ENCODE measurements around the gene SPATA12. TPM values are rescaled to one million over a fixed set of nuclear protein-coding genes. Genes with fewer than 3 reads are reported as not detected.

SPATA12 gene
- total and polyA plus RNA-seq, 2 experiments from 2014 or later = 0.10 to 0.65 TPM

DNA sequence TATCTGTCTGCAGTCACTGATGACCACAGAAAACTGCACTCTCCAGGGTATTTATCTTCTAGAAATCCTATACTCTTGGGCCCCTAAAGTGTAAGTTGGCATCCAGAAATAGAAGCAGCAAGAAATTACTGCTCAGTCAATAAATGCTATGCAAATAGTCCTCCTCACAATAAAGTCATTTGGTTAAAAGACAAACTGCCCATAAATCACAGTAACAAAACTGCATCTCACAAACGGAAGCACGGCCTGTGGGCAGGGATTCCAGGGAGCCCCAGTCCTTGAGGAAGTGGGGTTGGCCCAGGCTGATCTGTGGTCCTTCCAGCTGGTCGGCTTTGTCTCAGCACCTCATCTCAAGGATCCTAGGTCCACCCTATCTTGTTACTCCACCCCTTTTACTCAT is 29.7 kb upstream of the SPATA12 start:
- Mint-ChIP-seq H3K36me3 (ENCODE audit: low read depth) (peaks cover 4% of the 10 kb centered on the region), H3K27me3 (ENCODE audit: insufficient read depth, low read depth, poor library complexity) (no peaks in the 10 kb centered on the region), H3K4me1 (no peaks in the 10 kb centered on the region), H3K9me3 (no peaks in the 10 kb centered on the region), H3K4me3 (no peak overlapping the region), H3K27ac (no peak overlapping the region)
- H3K27ac ChIP-seq (ENCODE audit: low read depth) = no peak overlapping the region
- no peaks in the 10 kb centered on the region for H3K36me3 ChIP-seq (ENCODE audit: insufficient read depth)
- ATAC-seq = no peak
- TF ChIP-seq STAT1 (IDR thresholded peaks at IDR 0.05; ENCODE audit: unreplicated experiment) (no peak), JUNB (IDR thresholded peaks at IDR 0.05; ENCODE audit: unreplicated experiment) (no peak), CREB1 (CRISPR knock-in tag; IDR thresholded peaks at IDR 0.05; ENCODE audit: low read depth) (no peak), EZH2 (IDR thresholded peaks at IDR 0.05; ENCODE audit: low read depth, unreplicated experiment) (no peak), EZH2phosphoT487 (IDR thresholded peaks at IDR 0.05; ENCODE audit: unreplicated experiment) (no peak), ZNF331 (CRISPR knock-in tag; IDR thresholded peaks at IDR 0.05; ENCODE audit: low read depth) (no peak), NANOG (IDR thresholded peaks at IDR 0.05; ENCODE audit: borderline replicate concordance) (no peak), POLR2AphosphoS5 (IDR thresholded peaks at IDR 0.05; ENCODE audit: low read depth) (no peak), ZNF114 (CRISPR knock-in tag; IDR thresholded peaks at IDR 0.05) (no peak)
- TF ChIP-seq, protein P1, sequence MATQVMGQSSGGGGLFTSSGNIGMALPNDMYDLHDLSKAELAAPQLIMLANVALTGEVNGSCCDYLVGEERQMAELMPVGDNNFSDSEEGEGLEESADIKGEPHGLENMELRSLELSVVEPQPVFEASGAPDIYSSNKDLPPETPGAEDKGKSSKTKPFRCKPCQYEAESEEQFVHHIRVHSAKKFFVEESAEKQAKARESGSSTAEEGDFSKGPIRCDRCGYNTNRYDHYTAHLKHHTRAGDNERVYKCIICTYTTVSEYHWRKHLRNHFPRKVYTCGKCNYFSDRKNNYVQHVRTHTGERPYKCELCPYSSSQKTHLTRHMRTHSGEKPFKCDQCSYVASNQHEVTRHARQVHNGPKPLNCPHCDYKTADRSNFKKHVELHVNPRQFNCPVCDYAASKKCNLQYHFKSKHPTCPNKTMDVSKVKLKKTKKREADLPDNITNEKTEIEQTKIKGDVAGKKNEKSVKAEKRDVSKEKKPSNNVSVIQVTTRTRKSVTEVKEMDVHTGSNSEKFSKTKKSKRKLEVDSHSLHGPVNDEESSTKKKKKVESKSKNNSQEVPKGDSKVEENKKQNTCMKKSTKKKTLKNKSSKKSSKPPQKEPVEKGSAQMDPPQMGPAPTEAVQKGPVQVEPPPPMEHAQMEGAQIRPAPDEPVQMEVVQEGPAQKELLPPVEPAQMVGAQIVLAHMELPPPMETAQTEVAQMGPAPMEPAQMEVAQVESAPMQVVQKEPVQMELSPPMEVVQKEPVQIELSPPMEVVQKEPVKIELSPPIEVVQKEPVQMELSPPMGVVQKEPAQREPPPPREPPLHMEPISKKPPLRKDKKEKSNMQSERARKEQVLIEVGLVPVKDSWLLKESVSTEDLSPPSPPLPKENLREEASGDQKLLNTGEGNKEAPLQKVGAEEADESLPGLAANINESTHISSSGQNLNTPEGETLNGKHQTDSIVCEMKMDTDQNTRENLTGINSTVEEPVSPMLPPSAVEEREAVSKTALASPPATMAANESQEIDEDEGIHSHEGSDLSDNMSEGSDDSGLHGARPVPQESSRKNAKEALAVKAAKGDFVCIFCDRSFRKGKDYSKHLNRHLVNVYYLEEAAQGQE (IDR thresholded peaks at IDR 0.05; ENCODE audit: unreplicated experiment) = no peak
- TF ChIP-seq, protein P2, sequence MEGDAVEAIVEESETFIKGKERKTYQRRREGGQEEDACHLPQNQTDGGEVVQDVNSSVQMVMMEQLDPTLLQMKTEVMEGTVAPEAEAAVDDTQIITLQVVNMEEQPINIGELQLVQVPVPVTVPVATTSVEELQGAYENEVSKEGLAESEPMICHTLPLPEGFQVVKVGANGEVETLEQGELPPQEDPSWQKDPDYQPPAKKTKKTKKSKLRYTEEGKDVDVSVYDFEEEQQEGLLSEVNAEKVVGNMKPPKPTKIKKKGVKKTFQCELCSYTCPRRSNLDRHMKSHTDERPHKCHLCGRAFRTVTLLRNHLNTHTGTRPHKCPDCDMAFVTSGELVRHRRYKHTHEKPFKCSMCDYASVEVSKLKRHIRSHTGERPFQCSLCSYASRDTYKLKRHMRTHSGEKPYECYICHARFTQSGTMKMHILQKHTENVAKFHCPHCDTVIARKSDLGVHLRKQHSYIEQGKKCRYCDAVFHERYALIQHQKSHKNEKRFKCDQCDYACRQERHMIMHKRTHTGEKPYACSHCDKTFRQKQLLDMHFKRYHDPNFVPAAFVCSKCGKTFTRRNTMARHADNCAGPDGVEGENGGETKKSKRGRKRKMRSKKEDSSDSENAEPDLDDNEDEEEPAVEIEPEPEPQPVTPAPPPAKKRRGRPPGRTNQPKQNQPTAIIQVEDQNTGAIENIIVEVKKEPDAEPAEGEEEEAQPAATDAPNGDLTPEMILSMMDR (conservative IDR thresholded peaks at IDR 0.05; ENCODE audit: low read depth in 2 of 2) = no peak
- TF ChIP-seq, protein P3, sequence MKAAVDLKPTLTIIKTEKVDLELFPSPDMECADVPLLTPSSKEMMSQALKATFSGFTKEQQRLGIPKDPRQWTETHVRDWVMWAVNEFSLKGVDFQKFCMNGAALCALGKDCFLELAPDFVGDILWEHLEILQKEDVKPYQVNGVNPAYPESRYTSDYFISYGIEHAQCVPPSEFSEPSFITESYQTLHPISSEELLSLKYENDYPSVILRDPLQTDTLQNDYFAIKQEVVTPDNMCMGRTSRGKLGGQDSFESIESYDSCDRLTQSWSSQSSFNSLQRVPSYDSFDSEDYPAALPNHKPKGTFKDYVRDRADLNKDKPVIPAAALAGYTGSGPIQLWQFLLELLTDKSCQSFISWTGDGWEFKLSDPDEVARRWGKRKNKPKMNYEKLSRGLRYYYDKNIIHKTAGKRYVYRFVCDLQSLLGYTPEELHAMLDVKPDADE (IDR thresholded peaks at IDR 0.05) = no peak
- TF ChIP-seq, protein P4, sequence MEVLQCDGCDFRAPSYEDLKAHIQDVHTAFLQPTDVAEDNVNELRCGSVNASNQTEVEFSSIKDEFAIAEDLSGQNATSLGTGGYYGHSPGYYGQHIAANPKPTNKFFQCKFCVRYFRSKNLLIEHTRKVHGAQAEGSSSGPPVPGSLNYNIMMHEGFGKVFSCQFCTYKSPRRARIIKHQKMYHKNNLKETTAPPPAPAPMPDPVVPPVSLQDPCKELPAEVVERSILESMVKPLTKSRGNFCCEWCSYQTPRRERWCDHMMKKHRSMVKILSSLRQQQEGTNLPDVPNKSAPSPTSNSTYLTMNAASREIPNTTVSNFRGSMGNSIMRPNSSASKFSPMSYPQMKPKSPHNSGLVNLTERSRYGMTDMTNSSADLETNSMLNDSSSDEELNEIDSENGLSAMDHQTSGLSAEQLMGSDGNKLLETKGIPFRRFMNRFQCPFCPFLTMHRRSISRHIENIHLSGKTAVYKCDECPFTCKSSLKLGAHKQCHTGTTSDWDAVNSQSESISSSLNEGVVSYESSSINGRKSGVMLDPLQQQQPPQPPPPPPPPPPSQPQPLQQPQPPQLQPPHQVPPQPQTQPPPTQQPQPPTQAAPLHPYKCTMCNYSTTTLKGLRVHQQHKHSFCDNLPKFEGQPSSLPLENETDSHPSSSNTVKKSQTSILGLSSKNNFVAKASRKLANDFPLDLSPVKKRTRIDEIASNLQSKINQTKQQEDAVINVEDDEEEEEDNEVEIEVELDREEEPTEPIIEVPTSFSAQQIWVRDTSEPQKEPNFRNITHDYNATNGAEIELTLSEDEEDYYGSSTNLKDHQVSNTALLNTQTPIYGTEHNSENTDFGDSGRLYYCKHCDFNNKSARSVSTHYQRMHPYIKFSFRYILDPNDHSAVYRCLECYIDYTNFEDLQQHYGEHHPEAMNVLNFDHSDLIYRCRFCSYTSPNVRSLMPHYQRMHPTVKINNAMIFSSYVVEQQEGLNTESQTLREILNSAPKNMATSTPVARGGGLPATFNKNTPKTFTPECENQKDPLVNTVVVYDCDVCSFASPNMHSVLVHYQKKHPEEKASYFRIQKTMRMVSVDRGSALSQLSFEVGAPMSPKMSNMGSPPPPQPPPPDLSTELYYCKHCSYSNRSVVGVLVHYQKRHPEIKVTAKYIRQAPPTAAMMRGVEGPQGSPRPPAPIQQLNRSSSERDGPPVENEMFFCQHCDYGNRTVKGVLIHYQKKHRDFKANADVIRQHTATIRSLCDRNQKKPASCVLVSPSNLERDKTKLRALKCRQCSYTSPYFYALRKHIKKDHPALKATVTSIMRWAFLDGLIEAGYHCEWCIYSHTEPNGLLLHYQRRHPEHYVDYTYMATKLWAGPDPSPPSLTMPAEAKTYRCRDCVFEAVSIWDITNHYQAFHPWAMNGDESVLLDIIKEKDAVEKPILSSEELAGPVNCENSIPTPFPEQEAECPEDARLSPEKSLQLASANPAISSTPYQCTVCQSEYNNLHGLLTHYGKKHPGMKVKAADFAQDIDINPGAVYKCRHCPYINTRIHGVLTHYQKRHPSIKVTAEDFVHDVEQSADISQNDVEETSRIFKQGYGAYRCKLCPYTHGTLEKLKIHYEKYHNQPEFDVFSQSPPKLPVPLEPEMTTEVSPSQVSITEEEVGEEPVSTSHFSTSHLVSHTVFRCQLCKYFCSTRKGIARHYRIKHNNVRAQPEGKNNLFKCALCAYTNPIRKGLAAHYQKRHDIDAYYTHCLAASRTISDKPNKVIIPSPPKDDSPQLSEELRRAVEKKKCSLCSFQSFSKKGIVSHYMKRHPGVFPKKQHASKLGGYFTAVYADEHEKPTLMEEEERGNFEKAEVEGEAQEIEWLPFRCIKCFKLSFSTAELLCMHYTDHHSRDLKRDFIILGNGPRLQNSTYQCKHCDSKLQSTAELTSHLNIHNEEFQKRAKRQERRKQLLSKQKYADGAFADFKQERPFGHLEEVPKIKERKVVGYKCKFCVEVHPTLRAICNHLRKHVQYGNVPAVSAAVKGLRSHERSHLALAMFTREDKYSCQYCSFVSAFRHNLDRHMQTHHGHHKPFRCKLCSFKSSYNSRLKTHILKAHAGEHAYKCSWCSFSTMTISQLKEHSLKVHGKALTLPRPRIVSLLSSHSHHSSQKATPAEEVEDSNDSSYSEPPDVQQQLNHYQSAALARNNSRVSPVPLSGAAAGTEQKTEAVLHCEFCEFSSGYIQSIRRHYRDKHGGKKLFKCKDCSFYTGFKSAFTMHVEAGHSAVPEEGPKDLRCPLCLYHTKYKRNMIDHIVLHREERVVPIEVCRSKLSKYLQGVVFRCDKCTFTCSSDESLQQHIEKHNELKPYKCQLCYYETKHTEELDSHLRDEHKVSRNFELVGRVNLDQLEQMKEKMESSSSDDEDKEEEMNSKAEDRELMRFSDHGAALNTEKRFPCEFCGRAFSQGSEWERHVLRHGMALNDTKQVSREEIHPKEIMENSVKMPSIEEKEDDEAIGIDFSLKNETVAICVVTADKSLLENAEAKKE (CRISPR knock-in tag; IDR thresholded peaks at IDR 0.05) = no peak
- no peaks in the 10 kb centered on the region for H3K27me3 ChIP-seq (ENCODE audit: insufficient read depth)
- no peaks in the 10 kb centered on the region for H3F3A ChIP-seq (replicated peaks; ENCODE audit: low read depth)
- H2AFZ ChIP-seq = no peak overlapping the region
- DNase-seq (ENCODE audit: low spot score) = no peak
- no peaks in the 10 kb centered on the region for H3K79me2 ChIP-seq (replicated peaks; ENCODE audit: insufficient read depth)
- H3K4me2 ChIP-seq = no peak overlapping the region
- no peaks in the 10 kb centered on the region for H3K4me1 ChIP-seq (ENCODE audit: insufficient read depth)
- no peak overlapping the region for H3K4me3 ChIP-seq
- H4K20me1 ChIP-seq (replicated peaks; ENCODE audit: insufficient read depth) = no peaks in the 10 kb centered on the region
- H3K9me2 ChIP-seq (ENCODE audit: insufficient read depth) = no peaks in the 10 kb centered on the region

All from GM23338 (cell line).